Mucosa of gallbladder (tissue), 1 donor: ENCODE data around the gene NEURL2. TPM values are rescaled to one million over a fixed set of nuclear protein-coding genes. Genes with fewer than 3 reads are reported as not detected.

Source experiments
- DNase-seq: peaks from one replicate; pipeline ENCODE4 v3.0.0-alpha.2; 2020; ENCODE audit warnings: low spot score
- total RNA-seq: library from RNA; stranded (reverse); gene quantifications from one replicate; pipeline ENCODE4 v1.2.1, GENCODE V29; 2021
- donor health status: DM: no; HTN: no; CAD: no.

The NEURL2 gene
- total RNA-seq, 1 donor from 2014 or later = 5.9 TPM

- no peak for DNase-seq
Observed at GRCh38 chr20:45920462-45921336, 29.7 kb upstream of the NEURL2 start.

GRCh38 chr20:45919542-45920399 is 28.8 kb upstream of the NEURL2 start:
- DNase-seq = peak; percentile 73

GRCh38 chr20:45918779-45919537 is 27.9 kb upstream of the NEURL2 start:
- DNase-seq = no peak

GRCh38 chr20:45918182-45918737 is 27.3 kb upstream of the NEURL2 start:
- DNase-seq = no peak

GRCh38 chr20:45917790-45918141 is 26.8 kb upstream of the NEURL2 start:
- DNase-seq = no peak

GRCh38 chr20:45913116-45913515 is 22.1 kb upstream of the NEURL2 start:
- DNase-seq = no peak

GRCh38 chr20:45912344-45912682 is 21.3 kb upstream of the NEURL2 start:
- DNase-seq = no peak

- DNase-seq = peak; percentile 60
Observed at GRCh38 chr20:45911486-45912343, 20.7 kb upstream of the NEURL2 start, which contains the start of gene PLTP. PLTP (minus strand) TSS chr20:45912155; CDS start chr20:45911452, 703 bp downstream.

- peak; percentile 98 for DNase-seq
Observed at GRCh38 chr20:45910670-45911485, 19.9 kb upstream of the NEURL2 start.

- no peak for DNase-seq
Observed at GRCh38 chr20:45909817-45910669, 19.0 kb upstream of the NEURL2 start.

- no peak for DNase-seq
Observed at GRCh38 chr20:45909336-45909808, 18.4 kb upstream of the NEURL2 start.

GRCh38 chr20:45908084-45908483 is 17.1 kb upstream of the NEURL2 start:
- DNase-seq = no peak

GRCh38 chr20:45907219-45907948 is 16.4 kb upstream of the NEURL2 start:
- no peak for DNase-seq

GRCh38 chr20:45905505-45906079 is 14.6 kb upstream of the NEURL2 start:
- no peak for DNase-seq

GRCh38 chr20:45904583-45905504 is 13.8 kb upstream of the NEURL2 start:
- no peak for DNase-seq

GRCh38 chr20:45902199-45902701 is 11.2 kb upstream of the NEURL2 start:
- no peak for DNase-seq
